Activated CD4-positive, alpha-beta T cell treated with anti-CD3 and anti-CD28 coated beads, Interleukin-2, amount 10 ng/mL, durations not matched to agents 7 days and 5 days (primary cell): ENCODE measurements around the gene GOLGA8S. TPM values are rescaled to one million over a fixed set of nuclear protein-coding genes. Genes with fewer than 3 reads are reported as not detected.
"Not testable (repeated sequence)": the region's sequence is repeated elsewhere in the genome, so short reads cannot be mapped to it uniquely, and the experiment has no call there.

Experiments
- CTCF ChIA-PET: fragments of 350-600 bp; sonication (Branson Sonifier 250); formaldehyde crosslinking; loops from one replicate; lab custom pipeline; 2021; ENCODE audit warnings: antibody characterized with exemption; lab: Charles Lee
- POLR2A ChIA-PET: fragments of 350-600 bp; sonication (Branson Sonifier 250); formaldehyde crosslinking; loops from one replicate; lab custom pipeline; 2021; ENCODE audit warnings: antibody characterized with exemption; lab: Charles Lee
- DNase-seq: peaks from one replicate; pipeline ENCODE4 v3.0.0-alpha.2; 2020
- H3K27ac Mint-ChIP-seq: one replicate; pipeline ENCODE4 v1.8.0; 2021; ENCODE audit warnings: mild to moderate bottlenecking, moderate library complexity, mixed read lengths
- H3K27me3 Mint-ChIP-seq: one replicate; pipeline ENCODE4 v1.8.0; 2021; ENCODE audit warnings: mixed read lengths
- H3K36me3 Mint-ChIP-seq: one replicate; pipeline ENCODE4 v1.8.0; 2021; ENCODE audit warnings: low read depth, mixed read lengths
- H3K4me1 Mint-ChIP-seq: one replicate; pipeline ENCODE4 v1.8.0; 2021; ENCODE audit warnings: mixed read lengths
- H3K4me3 Mint-ChIP-seq: one replicate; pipeline ENCODE4 v1.8.0; 2021; ENCODE audit warnings: mild to moderate bottlenecking, moderate library complexity, mixed read lengths
- H3K9me3 Mint-ChIP-seq: one replicate; pipeline ENCODE4 v1.8.0; 2021; ENCODE audit warnings: mixed read lengths
- total RNA-seq, 2 experiments: library from RNA; stranded (reverse); gene quantifications; one replicate each; pipeline ENCODE4 v1.2.3, GENCODE V29; 2021

GOLGA8S gene
- total RNA-seq, 2 experiments from 2014 or later, result 0.20 to 0.31 TPM

DNA sequence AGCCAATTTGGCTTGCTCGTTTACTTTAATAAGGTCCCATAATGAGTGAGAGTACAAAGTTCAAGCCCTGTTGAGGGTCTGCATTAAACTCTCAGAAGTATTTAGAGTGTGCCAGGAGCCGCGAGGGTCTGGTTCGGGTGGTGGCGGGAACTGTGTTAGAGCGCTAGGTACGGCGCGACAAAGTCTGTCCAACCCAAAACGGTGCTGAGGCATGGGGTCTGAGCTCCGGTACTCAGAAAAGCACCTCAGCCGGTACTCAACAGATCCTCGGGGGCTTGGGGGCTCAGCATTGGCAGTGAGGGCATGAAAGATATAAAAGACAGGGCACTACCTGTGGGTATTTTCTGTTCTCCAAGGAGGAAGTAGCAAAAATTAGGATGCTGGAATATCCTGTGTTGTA, 24.4 kb downstream of the GOLGA8S start:
- H3K4me3 Mint-ChIP-seq, POLR2A ChIA-PET, H3K27me3 Mint-ChIP-seq, H3K36me3 Mint-ChIP-seq, CTCF ChIA-PET, DNase-seq, H3K9me3 Mint-ChIP-seq, H3K27ac Mint-ChIP-seq, H3K4me1 Mint-ChIP-seq: not testable (repeated sequence)

DNA sequence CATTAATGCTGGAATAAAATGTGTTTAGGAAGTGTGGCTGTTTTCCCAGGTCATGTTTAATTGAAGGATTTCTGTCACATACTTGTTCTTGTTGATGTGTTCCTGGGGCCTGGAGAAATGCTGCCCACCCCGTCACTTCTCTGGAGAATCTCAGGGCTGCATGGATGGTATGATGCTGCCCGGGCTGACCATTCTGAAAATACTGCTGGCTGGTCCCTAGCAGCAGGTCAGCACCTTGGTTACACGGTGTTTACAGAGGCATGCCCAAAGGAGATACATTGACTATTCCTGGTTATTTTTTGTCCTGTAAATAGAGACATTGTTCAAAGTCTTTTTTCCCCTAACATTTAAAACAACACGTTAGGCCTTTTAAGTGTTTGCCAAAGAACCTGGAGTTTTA, 26.2 kb downstream of the GOLGA8S start:
- CTCF ChIA-PET, H3K4me1 Mint-ChIP-seq, H3K36me3 Mint-ChIP-seq, DNase-seq, H3K9me3 Mint-ChIP-seq, H3K4me3 Mint-ChIP-seq, POLR2A ChIA-PET, H3K27ac Mint-ChIP-seq: not testable (repeated sequence)
- H3K27me3 Mint-ChIP-seq, result peaks cover 11% of the 10 kb centered on the region

DNA sequence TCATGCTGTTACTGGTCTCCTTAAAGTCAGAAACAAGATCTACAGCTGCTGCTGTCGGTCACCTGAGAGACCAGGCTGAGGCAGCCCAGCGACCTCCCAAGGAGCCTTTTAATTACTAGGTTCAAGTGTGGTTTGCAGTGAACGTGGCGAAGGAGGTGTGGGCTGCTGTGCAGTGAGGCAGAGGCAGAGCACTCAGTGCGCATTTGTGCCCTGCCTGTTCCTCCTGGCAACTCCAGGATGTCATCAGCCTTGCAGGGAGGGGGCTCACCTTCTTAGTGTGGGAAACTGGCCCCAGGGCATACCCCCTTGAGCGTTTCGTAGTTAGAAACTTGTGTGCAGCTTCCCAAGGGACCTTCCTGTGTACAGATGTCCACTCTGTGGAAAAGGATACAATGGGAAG, 26.6 kb downstream of the GOLGA8S start:
- H3K9me3 Mint-ChIP-seq, DNase-seq, H3K4me1 Mint-ChIP-seq, POLR2A ChIA-PET, H3K27ac Mint-ChIP-seq, H3K36me3 Mint-ChIP-seq, H3K4me3 Mint-ChIP-seq, CTCF ChIA-PET: not testable (repeated sequence)
- H3K27me3 Mint-ChIP-seq, result peaks cover 11% of the 10 kb centered on the region

DNA sequence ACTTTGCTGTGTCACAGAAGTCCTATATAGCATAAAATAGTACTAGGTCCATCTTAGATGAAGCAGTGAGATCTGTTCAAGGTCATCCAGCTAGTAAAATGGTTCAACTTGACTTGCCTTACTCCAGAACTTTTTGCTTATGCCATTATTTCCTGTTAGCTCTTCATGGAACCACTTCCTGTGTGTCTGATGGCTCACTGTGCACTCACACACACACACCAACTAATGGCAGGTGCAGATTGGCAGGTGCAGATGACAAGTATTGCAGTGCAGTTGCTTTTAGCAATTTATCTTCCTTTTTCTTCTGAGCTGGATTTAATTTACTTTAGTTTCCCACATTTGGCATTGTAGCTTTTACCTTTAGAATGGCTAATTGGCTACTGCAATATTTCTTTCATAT, 29.8 kb downstream of the GOLGA8S start:
- CTCF ChIA-PET, result no interaction called here
- POLR2A ChIA-PET, result no interaction called here
- H3K4me3 Mint-ChIP-seq, result no peak overlapping the region
- peaks cover 9% of the 10 kb centered on the region for H3K27me3 Mint-ChIP-seq
- no peak overlapping the region for H3K27ac Mint-ChIP-seq
- no peak for DNase-seq
- no peaks in the 10 kb centered on the region for H3K9me3 Mint-ChIP-seq
- H3K4me1 Mint-ChIP-seq, result no peaks in the 10 kb centered on the region
- no peaks in the 10 kb centered on the region for H3K36me3 Mint-ChIP-seq

DNA sequence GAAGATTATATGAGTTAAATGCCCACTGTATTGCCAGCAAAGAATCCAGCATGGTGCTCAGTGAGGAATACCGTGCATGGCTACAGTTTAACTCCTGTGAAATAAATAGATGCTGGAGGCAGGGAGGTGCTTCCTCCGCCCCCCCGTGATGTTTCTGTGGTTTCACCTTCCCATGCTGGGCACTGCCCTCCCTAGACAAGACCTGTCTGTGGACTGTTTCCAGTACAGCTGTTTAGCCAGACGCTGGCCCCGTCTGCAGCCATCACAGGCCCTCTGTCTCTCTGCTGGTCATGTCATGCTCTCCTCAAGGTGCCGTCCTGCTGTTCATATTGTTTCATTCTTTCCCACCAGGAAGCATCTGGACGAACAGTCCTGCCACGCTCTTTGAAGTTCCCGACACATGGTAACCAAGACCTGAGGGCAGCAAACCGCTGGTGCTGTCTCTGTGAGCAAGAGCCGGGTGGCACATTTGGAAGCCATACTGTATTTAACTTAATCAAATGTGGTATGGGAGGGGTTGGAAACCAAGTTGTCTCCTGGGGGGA, 31.4 kb downstream of the GOLGA8S start:
- Mint-ChIP-seq H3K36me3 (no peaks in the 10 kb centered on the region), H3K4me1 (no peaks in the 10 kb centered on the region), H3K4me3 (no peak overlapping the region), H3K27ac (no peak overlapping the region), H3K9me3 (no peaks in the 10 kb centered on the region), H3K27me3 (peaks cover 9% of the 10 kb centered on the region)
- POLR2A ChIA-PET, result no interaction called here
- DNase-seq, result no peak
- CTCF ChIA-PET, result no interaction called here

DNA sequence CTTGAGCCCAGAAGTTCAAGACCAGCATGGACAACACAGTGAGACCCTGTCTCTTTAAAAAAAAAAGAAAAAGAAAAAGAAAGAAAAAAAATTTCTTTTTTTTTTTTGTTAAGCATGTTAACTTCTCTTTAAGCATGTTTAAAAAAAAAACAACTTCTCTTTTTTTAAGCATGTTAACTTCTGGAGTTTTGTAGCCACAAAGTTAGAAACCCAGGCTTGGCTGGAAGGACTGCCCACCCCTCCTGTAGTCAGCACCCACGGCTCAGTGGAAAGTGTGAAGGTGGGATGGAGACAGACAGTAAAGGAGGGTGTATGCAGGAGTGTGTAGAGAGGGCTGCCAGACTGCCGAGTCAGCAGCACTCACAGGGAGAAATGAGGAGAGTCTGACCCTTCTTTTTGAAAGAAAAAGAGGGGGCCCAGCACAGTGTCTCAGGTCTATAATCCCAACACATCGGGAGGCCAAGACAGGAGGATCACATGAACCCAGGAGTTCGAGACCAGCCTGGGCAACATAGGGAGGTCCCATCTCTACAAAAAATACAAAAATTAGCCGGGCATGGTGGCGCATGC, 33.2 kb downstream of the GOLGA8S start:
- DNase-seq, result no peak
- ChIA-PET CTCF (no interaction called here), POLR2A (no interaction called here)
- Mint-ChIP-seq H3K27me3 (peaks cover 5% of the 10 kb centered on the region), H3K9me3 (no peaks in the 10 kb centered on the region), H3K4me3 (no peak overlapping the region), H3K27ac (no peak overlapping the region), H3K4me1 (no peaks in the 10 kb centered on the region), H3K36me3 (no peaks in the 10 kb centered on the region)

DNA sequence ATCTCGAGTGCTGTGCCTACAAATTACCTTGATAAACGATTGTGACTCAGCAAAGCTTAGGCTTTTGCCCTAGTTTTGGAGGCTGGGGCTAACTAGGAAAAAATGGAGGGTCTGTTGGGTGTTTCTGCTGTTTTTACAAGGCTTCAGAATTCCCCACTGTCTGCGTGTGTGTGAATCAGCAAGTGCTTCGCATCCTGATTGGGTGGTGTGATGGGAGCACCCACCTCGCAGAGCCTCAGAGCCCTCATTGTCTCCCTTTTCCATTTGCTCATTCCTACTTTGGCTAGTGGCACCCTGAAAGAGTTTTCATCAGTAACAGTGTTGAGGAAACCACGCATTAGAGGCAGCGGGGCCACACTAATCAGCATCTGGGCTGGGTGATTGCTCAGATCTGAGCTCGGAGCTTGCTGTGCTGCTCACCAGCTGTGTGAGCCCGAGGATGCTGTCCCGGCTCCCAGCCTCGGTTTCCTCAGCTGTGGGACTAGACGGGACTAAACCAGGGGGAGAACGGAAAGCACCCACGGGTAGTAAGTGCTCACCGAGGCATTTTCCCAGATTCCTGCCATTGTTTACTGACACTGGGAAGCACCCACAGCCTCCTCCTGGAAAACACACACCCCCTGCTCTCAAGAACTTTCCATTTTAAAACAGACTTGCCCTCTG, 40.6 kb downstream of the GOLGA8S start:
- Mint-ChIP-seq H3K4me3 (no peak overlapping the region), H3K4me1 (no peaks in the 10 kb centered on the region), H3K27ac (no peak overlapping the region), H3K9me3 (no peaks in the 10 kb centered on the region), H3K27me3 (no peaks in the 10 kb centered on the region), H3K36me3 (no peaks in the 10 kb centered on the region)
- no peak for DNase-seq
- ChIA-PET POLR2A (no interaction called here), CTCF (no interaction called here)

DNA sequence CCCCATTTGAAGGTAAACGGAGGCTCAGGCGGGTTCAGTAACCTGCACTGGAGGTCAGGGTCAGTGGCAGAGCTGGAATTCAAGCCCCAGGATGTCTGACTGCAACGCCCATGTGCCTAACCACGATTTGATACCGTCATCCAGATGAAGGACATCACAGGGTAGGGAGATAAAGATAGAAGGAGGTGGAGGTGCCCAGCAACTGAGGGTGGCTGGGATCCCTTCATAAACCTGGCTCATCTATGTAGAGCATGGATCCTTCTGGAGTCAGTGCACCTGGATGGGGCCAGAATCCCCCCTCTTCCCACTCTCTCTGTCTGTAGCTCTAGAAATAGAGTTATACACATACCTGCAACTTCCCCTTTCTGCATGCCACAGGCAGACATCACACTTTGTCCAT, 41.3 kb downstream of the GOLGA8S start:
- H3K9me3 Mint-ChIP-seq, result no peaks in the 10 kb centered on the region
- H3K27me3 Mint-ChIP-seq, result no peaks in the 10 kb centered on the region
- no peaks in the 10 kb centered on the region for H3K36me3 Mint-ChIP-seq
- no peaks in the 10 kb centered on the region for H3K4me1 Mint-ChIP-seq
- ChIA-PET POLR2A (no interaction called here), CTCF (no interaction called here)
- H3K27ac Mint-ChIP-seq, result no peak overlapping the region
- DNase-seq, result no peak
- H3K4me3 Mint-ChIP-seq, result no peak overlapping the region

DNA sequence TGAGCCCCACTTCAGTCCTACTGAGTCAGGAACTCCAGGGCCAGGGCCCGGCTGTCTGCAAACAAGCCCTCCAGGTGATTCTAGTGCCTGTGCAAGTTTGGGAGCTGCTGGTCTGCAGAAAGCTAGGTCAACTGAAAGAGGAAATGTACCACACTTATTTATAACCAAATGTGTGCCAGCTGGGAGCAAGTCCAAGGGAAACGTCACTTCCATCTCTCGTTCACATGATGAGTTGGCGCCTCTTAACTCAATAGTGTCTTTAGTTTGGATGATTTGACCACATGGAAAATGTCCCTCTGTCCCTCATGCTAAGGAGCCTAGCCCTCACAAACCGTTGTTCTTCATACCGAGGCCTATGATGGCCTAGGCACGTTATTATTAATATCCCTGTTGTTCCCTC, 43.2 kb downstream of the GOLGA8S start:
- Mint-ChIP-seq H3K27me3 (no peaks in the 10 kb centered on the region), H3K4me1 (no peaks in the 10 kb centered on the region), H3K36me3 (no peaks in the 10 kb centered on the region), H3K27ac (no peak overlapping the region), H3K9me3 (no peaks in the 10 kb centered on the region), H3K4me3 (no peak overlapping the region)
- ChIA-PET POLR2A (no interaction called here), CTCF (interaction anchor here (0.8 kb wide), 1 partner anchor 20 kb away, joined by 3 read pairs; no protein-coding TSS in a partner anchor)
- DNase-seq, result no peak

DNA sequence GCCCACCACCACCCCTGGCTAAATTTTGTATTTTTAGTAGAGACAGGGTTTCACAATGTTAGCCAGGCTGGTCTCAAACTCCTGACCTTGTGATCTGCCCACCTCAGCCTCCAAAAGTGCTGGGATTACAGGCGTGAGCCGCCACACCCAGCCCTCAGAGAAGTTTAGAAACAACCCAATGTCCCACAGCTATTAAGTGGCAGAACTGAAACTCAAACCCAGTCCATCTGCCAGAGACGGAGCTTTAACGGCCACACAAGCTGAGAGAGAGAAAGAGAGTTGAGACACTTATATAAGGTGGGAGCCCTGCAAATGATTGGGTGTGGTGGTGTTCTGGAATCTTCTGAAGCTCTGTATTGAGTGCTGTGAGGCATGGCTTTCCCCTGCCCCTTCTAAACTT, 43.8 kb downstream of the GOLGA8S start:
- H3K27me3 Mint-ChIP-seq, H3K27ac Mint-ChIP-seq, H3K9me3 Mint-ChIP-seq, H3K4me3 Mint-ChIP-seq, H3K4me1 Mint-ChIP-seq, POLR2A ChIA-PET, DNase-seq, H3K36me3 Mint-ChIP-seq: not testable (repeated sequence)
- CTCF ChIA-PET, result interaction anchor here (0.8 kb wide), 1 partner anchor 20 kb away, joined by 3 read pairs; no protein-coding TSS in a partner anchor

DNA sequence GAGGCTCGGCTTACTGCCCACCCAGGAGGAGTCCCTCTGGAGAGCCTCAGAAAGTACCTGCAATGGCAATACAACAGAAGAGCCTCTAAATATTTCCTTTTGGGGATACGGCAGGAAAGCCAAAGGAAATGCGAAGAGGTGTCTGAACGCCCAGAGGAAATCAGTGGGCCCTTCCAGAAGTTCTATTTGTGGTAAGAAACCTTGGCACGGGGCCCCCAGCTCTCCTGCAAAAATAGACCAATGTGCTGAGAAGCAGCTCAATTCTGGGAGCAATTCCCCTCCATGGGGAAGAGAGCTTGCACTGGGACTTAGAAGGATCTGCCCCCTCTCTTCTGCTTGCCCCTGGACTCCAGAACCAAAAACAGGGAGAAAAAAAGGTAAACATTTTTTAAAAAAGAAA, 44.7 kb downstream of the GOLGA8S start:
- H3K9me3 Mint-ChIP-seq, DNase-seq, H3K27me3 Mint-ChIP-seq, CTCF ChIA-PET, H3K36me3 Mint-ChIP-seq, H3K4me3 Mint-ChIP-seq, H3K4me1 Mint-ChIP-seq, POLR2A ChIA-PET, H3K27ac Mint-ChIP-seq: not testable (repeated sequence)

DNA sequence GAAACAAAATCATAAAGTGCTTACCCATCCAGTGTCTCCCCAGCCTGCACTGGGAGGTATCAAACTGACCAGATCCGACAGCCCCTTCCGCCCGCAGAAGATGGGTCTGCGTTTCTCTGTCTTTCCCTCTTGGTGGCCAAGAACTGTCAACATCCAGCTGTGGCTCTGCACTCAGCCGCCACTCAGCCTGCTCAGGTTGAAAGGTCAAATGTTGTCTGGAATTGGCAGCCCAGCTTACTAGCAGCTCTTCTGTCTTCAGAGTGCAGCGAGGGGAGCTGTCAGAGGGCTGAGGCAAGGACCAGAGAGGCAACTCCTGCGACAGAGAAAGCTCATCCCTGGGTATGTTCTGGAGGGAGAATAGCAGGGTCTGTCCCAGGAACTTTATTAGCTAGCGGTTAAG, 47.1 kb downstream of the GOLGA8S start:
- no peak overlapping the region for H3K27ac Mint-ChIP-seq
- CTCF ChIA-PET, result no interaction called here
- no peaks in the 10 kb centered on the region for H3K4me1 Mint-ChIP-seq

DNA sequence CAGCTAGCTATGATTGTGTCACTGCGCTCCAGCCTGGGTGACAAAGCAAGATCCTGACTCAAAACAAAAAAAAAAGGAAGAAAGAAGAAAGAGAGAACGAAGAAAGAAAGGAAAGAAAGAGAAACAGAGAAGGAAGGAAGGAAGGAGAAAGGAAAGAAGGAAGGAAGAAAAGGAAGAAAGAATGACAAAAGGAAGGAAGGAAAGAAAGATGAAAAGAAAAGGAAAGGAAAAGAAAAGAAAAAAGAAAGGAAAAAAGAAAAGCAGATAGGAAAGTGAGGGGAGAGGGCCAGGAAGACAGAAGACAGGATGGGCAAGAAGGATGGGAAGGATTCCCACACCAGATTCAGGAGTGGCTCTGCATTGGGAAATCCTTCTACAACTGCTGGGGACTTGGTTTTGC, 47.6 kb downstream of the GOLGA8S start:
- Mint-ChIP-seq H3K4me1 (no peaks in the 10 kb centered on the region), H3K27me3 (no peaks in the 10 kb centered on the region), H3K4me3 (no peak overlapping the region), H3K36me3 (no peaks in the 10 kb centered on the region), H3K27ac (no peak overlapping the region), H3K9me3 (peaks cover 2% of the 10 kb centered on the region)
- ChIA-PET POLR2A (no interaction called here), CTCF (no interaction called here)
- DNase-seq, result no peak

More for the DNA sequence above, 47.1 kb downstream of the GOLGA8S start:
- POLR2A ChIA-PET, result no interaction called here
- H3K4me3 Mint-ChIP-seq, result no peak overlapping the region
- H3K9me3 Mint-ChIP-seq, result no peaks in the 10 kb centered on the region
- no peak for DNase-seq
- no peaks in the 10 kb centered on the region for H3K36me3 Mint-ChIP-seq
- no peaks in the 10 kb centered on the region for H3K27me3 Mint-ChIP-seq

DNA sequence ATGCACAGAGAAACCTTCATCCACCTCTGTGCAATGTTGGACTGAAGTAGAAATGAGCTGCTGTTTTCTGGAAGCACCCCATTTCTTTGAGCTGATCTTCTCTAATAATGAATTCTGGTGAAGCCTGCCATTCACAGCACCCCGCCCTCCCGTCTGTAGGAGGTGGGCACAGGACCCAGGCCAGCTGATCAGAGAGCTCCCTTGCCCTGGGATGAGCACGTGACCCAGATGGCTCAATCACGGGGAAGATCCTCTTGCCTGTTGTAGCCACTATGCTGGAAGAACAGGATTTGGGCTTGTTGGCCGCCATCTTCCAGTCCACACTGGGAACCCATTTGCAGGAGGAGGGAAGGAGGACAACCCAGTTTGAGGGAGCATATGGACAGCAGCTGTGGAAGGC, 48.0 kb downstream of the GOLGA8S start:
- Mint-ChIP-seq H3K36me3 (no peaks in the 10 kb centered on the region), H3K4me3 (no peak overlapping the region), H3K27me3 (no peaks in the 10 kb centered on the region), H3K9me3 (peaks cover 2% of the 10 kb centered on the region), H3K4me1 (no peaks in the 10 kb centered on the region), H3K27ac (no peak overlapping the region)
- ChIA-PET CTCF (no interaction called here), POLR2A (no interaction called here)
- no peak for DNase-seq
